PC-3 (cell line): ENCODE measurements around the gene EPB41L1. TPM values are rescaled to one million over a fixed set of nuclear protein-coding genes. Genes with fewer than 3 reads are reported as not detected.

ENCODE experiments used
- ATAC-seq: fragments of 200-7000 bp; cut with Tn5 transposase; 2 replicates; pipeline ENCODE4 v1.9.1; 2020; ENCODE audit warnings: mild to moderate bottlenecking, moderate library complexity
- BruUV-seq: library from RNA; stranded (reverse); fragments of 400-500 nt; replicated peaks from 2 replicates; lab custom pipeline; 2021; lab: Mats Ljungman, UMichigan
- CTCF ChIA-PET: fragments of 300-600 bp; sonication (Branson Sonifier 250); formaldehyde crosslinking; loops from one replicate; lab custom pipeline; 2022; ENCODE audit warnings: antibody characterized with exemption; lab: Charles Lee
- POLR2A ChIA-PET: fragments of 300-600 bp; sonication (Branson Sonifier 250); formaldehyde crosslinking; loops from one replicate; lab custom pipeline; 2022; ENCODE audit warnings: antibody characterized with exemption; ENCODE audit not compliant: unreplicated experiment; lab: Charles Lee
- DNase-seq: peaks from one replicate; pipeline ENCODE4 v3.0.0-alpha.2; 2015
- H2AFZ ChIP-seq: fragments of 300-600 bp; sonication (generic); 2 replicates; pipeline ENCODE4 v1.6.0; 2016; ENCODE audit warnings: antibody characterized with exemption, low read length
- H3F3A ChIP-seq: fragments of 300-600 bp; sonication (generic); one replicate; pipeline ENCODE4 v1.6.0; 2017; ENCODE audit warnings: antibody characterized with exemption, low read length, control low read depth, mild to moderate bottlenecking; ENCODE audit not compliant: unreplicated experiment
- H3K27ac ChIP-seq: fragments of 300-600 bp; sonication (generic); 2 replicates; pipeline ENCODE4 v1.5.1; 2016; ENCODE audit warnings: mild to moderate bottlenecking, low read length
- H3K27me3 ChIP-seq: fragments of 300-600 bp; sonication (generic); 2 replicates; pipeline ENCODE4 v1.6.1; 2016; ENCODE audit warnings: low read length, mixed read lengths
- H3K36me3 ChIP-seq: fragments of 300-600 bp; sonication (generic); 2 replicates; pipeline ENCODE4 v1.6.1; 2016; ENCODE audit warnings: low read depth, mixed run types, low read length, mixed read lengths
- H3K4me1 ChIP-seq: fragments of 300-600 bp; sonication (generic); 2 replicates; pipeline ENCODE4 v1.5.1; 2016; ENCODE audit warnings: low read length; ENCODE audit not compliant: insufficient read depth
- H3K4me2 ChIP-seq: fragments of 300-600 bp; sonication (generic); 2 replicates; pipeline ENCODE4 v1.6.0; 2016; ENCODE audit warnings: low read length
- H3K4me3 ChIP-seq: fragments of 300-600 bp; sonication (generic); 2 replicates; pipeline ENCODE4 v1.5.1; 2016; ENCODE audit warnings: mild to moderate bottlenecking, low read length, mixed read lengths
- H3K79me2 ChIP-seq: fragments of 300-600 bp; sonication (generic); 2 replicates; pipeline ENCODE4 v1.6.1; 2017; ENCODE audit warnings: low read length, mixed read lengths
- H3K9ac ChIP-seq: fragments of 300-600 bp; sonication (generic); 2 replicates; pipeline ENCODE4 v1.6.0; 2016; ENCODE audit warnings: mild to moderate bottlenecking, low read length
- H3K9me2 ChIP-seq: fragments of 300-600 bp; sonication (generic); replicated peaks from 2 replicates; pipeline ENCODE4 v1.6.1; 2016; ENCODE audit warnings: mixed run types, low read length, mixed read lengths
- H3K9me3 ChIP-seq: fragments of 300-600 bp; sonication (generic); 2 replicates; pipeline ENCODE4 v1.6.1; 2016; ENCODE audit warnings: low read length, mixed read lengths
- H4K20me1 ChIP-seq: fragments of 300-600 bp; sonication (generic); 2 replicates; pipeline ENCODE4 v1.6.1; 2016; ENCODE audit warnings: low read length, mixed read lengths
- CTCF ChIP-seq: fragments of 300-600 bp; sonication (generic); conservative IDR thresholded peaks from 2 replicates; pipeline ENCODE4 v1.5.1; 2017; ENCODE audit warnings: antibody characterized with exemption, low read depth, mild to moderate bottlenecking, low read length
- EZH2 ChIP-seq: fragments of 300-600 bp; sonication (generic); IDR thresholded peaks from one replicate; pipeline ENCODE4 v1.6.1; 2017; ENCODE audit warnings: antibody characterized with exemption, mild to moderate bottlenecking, low read length; ENCODE audit not compliant: unreplicated experiment
- EZH2phosphoT487 ChIP-seq: fragments of 300-600 bp; sonication (generic); IDR thresholded peaks from 2 replicates; pipeline ENCODE4 v1.6.1; 2018; ENCODE audit warnings: mild to moderate bottlenecking, antibody characterized with exemption, low read length, borderline replicate concordance
- intact Hi-C: fragments of 100-400 bp; cut with micrococcal nuclease; formaldehyde crosslinking; loops from 2 replicates; pipeline ENCODE4 v1.9.0; 2023
- total RNA-seq: library from RNA; depleted of rRNA; stranded (reverse); fragments of >200 nt; gene quantifications from 2 replicates; pipeline ENCODE4 v1.2.3, GENCODE V29; 2014

The EPB41L1 gene
- total RNA-seq, 1 experiment from 2014 or later = 48.2 TPM

- Histone ChIP-seq H3K36me3 (no peaks in the 10 kb centered on the region), H3K4me3 (no peak overlapping the region), H3K4me1 (peaks cover 25% of the 10 kb centered on the region), H4K20me1 (no peaks in the 10 kb centered on the region), H2AFZ (no peak overlapping the region), H3K4me2 (no peak overlapping the region), H3F3A (no peaks in the 10 kb centered on the region), H3K79me2 (no peaks in the 10 kb centered on the region), H3K9me2 (no peaks in the 10 kb centered on the region), H3K9me3 (no peaks in the 10 kb centered on the region), H3K27ac (no peak overlapping the region), H3K27me3 (no peaks in the 10 kb centered on the region), H3K9ac (no peak overlapping the region)
- POLR2A ChIA-PET = no interaction called here
- ATAC-seq (no peak), DNase-seq (no peak)
- no TSS peak for BruUV-seq
- intact Hi-C loops = no loop called here
- no peak for TF ChIP-seq CTCF
- no peak for TF ChIP-seq EZH2phosphoT487
- CTCF ChIA-PET = no interaction called here
These were observed 33.5 kb upstream of the EPB41L1 start for GRCh38 chr20:36120991-36121390.

GRCh38 chr20:36121981-36122930 lies 32.3 kb upstream of the EPB41L1 start:
- H2AFZ ChIP-seq = peak overlapping the region; percentile 75
- intact Hi-C loops = no loop called here
- CTCF ChIA-PET = no interaction called here
- H3K79me2 ChIP-seq = no peaks in the 10 kb centered on the region
- no peak for TF ChIP-seq EZH2
- no peak for TF ChIP-seq EZH2phosphoT487
- BruUV-seq = TSS peak; percentile 72
- no peaks in the 10 kb centered on the region for H3K36me3 ChIP-seq
- H3F3A ChIP-seq = no peaks in the 10 kb centered on the region
- H3K4me2 ChIP-seq = peak overlapping the region; percentile 67
- H3K9me2 ChIP-seq = no peaks in the 10 kb centered on the region
- no peaks in the 10 kb centered on the region for H3K27me3 ChIP-seq
- POLR2A ChIA-PET = no interaction called here
- ATAC-seq (peak; percentile 98), DNase-seq (peak; percentile 96)
- peak overlapping the region; percentile 71 for H3K27ac ChIP-seq
- H3K9me3 ChIP-seq = no peaks in the 10 kb centered on the region
- no peaks in the 10 kb centered on the region for H4K20me1 ChIP-seq
- H3K9ac ChIP-seq = peak overlapping the region; percentile 66
- no peak overlapping the region for H3K4me3 ChIP-seq
- H3K4me1 ChIP-seq = peaks cover 16% of the 10 kb centered on the region

GRCh38 chr20:36122931-36123288 lies 31.6 kb upstream of the EPB41L1 start:
- no peaks in the 10 kb centered on the region for H3K9me3 ChIP-seq
- ATAC-seq (no peak), DNase-seq (no peak)
- H3K27me3 ChIP-seq = no peaks in the 10 kb centered on the region
- BruUV-seq = no TSS peak
- peak overlapping the region; percentile 47 for H3K9ac ChIP-seq
- TF ChIP-seq CTCF (no peak), EZH2 (no peak), EZH2phosphoT487 (no peak)
- intact Hi-C loops = no loop called here
- H3K4me1 ChIP-seq = peaks cover 21% of the 10 kb centered on the region
- no peak overlapping the region for H3K4me3 ChIP-seq
- peak overlapping the region; percentile 67 for H3K4me2 ChIP-seq
- H3K27ac ChIP-seq = peak overlapping the region; percentile 71
- CTCF ChIA-PET = no interaction called here
- H3K36me3 ChIP-seq = no peaks in the 10 kb centered on the region
- H2AFZ ChIP-seq = peak overlapping the region; percentile 75; the same call in 1 of the 2 replicates
- POLR2A ChIA-PET = no interaction called here
- H3K9me2 ChIP-seq = no peaks in the 10 kb centered on the region
- no peaks in the 10 kb centered on the region for H4K20me1 ChIP-seq
- H3F3A ChIP-seq = no peaks in the 10 kb centered on the region
- H3K79me2 ChIP-seq = no peaks in the 10 kb centered on the region
